Breast epithelium (tissue), 3 donors: Measurements from ENCODE around the gene PCBP3.

ENCODE experiments used
- CTCF ChIP-seq, 3 donors: fragments of 450-650 bp; IDR thresholded peaks; one replicate each; pipeline ENCODE4 v1.5.1; 2016 to 2017; ENCODE audit warnings: antibody characterized with exemption in 3 of 3, mild to moderate bottlenecking in 3 of 3, moderate library complexity in 3 of 3
- POLR2A ChIP-seq: fragments of 450-650 bp; IDR thresholded peaks from one replicate; pipeline ENCODE4 v1.6.1; 2016; ENCODE audit warnings: antibody characterized with exemption, mild to moderate bottlenecking, moderate library complexity
- POLR2AphosphoS5 ChIP-seq, 3 donors: sonication (generic); formaldehyde crosslinking; IDR thresholded peaks; one replicate each; pipeline ENCODE4 v1.6.1; 2017; ENCODE audit warnings: antibody characterized with exemption in 3 of 3

DNA sequence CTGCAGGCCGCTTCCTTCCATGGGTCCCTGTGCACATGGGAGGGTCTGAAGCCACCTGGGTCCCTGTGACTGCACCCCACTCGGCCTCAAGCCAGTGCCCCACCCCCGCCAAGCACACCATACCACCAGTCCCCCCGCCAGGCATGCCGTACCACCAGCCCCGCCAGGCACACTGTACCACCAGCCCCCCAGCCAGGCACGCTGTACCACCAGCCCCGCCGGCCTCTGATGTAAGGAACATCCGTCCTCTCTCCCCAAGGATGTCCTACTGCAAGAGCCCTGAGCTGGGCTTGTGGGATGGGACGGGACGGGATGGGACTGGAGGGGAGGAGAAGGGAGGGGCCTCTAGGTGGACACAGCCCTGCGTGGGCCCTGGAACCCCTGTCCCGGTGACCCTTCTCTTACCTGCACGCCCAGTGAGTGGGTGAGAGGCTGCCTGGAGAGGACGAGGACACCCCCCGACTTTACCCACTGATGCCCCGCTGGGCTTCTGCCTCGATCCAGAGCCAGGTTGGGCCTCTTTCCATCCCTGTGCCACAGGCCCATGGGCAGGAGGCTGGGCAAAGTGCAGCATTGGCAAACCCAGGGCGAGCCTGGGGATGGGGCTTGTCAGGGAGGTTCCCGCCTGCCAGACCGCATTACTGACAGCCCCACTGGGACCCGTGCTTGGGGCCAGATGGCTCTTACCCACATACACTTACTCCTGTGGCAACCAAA, 297.3 kb downstream of the PCBP3 start:
- TF ChIP-seq POLR2A (no peak), CTCF (IDR thresholded peaks at IDR 0.05) (no peak), POLR2AphosphoS5 (IDR thresholded peaks at IDR 0.05) (no peak)
